Right renal cortex interstitium (tissue), 3 donors: Measurements from ENCODE around the gene TMPRSS11D. TPM values are rescaled to one million over a fixed set of nuclear protein-coding genes. Genes with fewer than 3 reads are reported as not detected.

Experiments used
- DNase-seq, 3 donors: peaks; one replicate each; pipeline ENCODE4 v3.0.0-alpha.2; 2013; ENCODE audit warnings: low read depth in 3 of 3, low spot score in 2 of 3
- polyA plus RNA-seq, 3 donors: library from polyadenylated mRNA; unstranded; fragments of 120-200 nt; gene quantifications; one replicate each; pipeline ENCODE4 v1.2.1, GENCODE V29; 2013; ENCODE audit not compliant: insufficient read length in 3 of 3

The TMPRSS11D gene
- polyA plus RNA-seq, 3 donors: 0.07 to 0.08 TPM; not detected in 1

DNA sequence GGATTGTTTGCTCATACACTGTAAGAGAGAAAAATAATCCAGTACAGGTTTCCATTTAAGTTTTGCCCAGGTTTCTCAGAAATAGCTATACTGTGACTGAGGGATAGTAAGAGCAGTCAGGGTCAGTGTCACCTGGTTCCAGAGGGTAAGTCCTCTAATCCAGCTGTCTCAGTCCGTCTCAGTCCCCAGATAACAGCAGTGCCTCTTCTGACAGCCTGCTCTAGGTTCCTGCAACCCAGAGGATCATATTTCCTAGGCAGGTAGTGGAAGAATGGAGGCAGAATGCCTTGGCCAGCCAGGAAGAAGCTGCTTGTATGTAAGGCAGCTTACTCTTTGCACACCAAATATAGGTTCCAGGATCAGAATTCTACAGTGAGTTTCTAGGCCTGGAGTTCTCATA is 107.1 kb downstream of the TMPRSS11D start:
- DNase-seq: no peak

Other genes with a start within 250 kb of the TMPRSS11D start
- gene UBA6, start 182.8 kb downstream of the TMPRSS11D start, polyA plus RNA-seq: 10 to 100 TPM; 58.1 to 65.1 (median 63.0) TPM
- under 1 TPM; 0.35 to 0.46 (median 0.36) TPM for gene GNRHR, start 129.6 kb downstream of the TMPRSS11D start, polyA plus RNA-seq
- gene TMPRSS11A, start 79.5 kb upstream of the TMPRSS11D start, polyA plus RNA-seq: not detected
- gene TMPRSS11F, start 245.9 kb upstream of the TMPRSS11D start, polyA plus RNA-seq: not detected